HG03095 (cell line): Measurements from ENCODE around the gene MOCS1.

Experiments
- ATAC-seq: cut with Tn5 transposase; IDR thresholded peaks from one replicate; pipeline ENCODE4 v1.9.1; 2021; ENCODE audit warnings: moderate library complexity; ENCODE audit not compliant: unreplicated experiment

The MOCS1 gene

DNA sequence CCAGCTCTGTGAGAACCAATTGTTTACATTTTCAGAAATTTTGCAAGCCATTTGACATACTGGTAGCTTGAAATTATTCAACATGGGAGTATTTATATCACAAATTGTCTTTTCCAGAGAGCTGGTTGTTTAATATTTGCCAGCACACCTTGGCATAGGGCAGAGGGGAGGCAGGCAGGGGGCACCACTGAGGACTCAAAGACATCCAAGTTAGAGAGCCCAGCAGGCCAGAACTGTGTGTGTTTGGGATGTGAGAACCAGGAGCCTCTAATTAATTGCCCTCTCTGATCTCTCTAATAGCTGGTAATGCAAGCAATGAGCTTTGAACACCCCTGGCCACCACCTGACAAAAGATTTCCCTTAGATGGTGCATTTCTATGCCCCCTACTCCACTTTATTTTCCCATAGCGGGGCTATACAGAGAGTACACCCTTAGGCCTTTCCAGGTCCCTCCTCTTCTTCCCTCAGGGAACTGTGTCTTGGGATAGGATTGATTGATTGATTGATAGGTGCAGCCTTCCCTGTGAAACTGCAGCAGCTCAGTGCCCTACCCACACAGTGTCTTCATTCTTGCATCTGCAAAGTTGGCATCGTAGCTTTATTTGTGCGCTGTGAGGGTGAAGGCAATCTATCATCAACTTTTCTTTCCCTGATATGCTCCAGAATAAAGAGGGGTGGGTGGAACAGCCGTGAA, 29.2 kb downstream of the MOCS1 start:
- no peak for ATAC-seq

GRCh38 chr6:39903656-39904055, 30.6 kb downstream of the MOCS1 start:
- ATAC-seq = no peak

DNA sequence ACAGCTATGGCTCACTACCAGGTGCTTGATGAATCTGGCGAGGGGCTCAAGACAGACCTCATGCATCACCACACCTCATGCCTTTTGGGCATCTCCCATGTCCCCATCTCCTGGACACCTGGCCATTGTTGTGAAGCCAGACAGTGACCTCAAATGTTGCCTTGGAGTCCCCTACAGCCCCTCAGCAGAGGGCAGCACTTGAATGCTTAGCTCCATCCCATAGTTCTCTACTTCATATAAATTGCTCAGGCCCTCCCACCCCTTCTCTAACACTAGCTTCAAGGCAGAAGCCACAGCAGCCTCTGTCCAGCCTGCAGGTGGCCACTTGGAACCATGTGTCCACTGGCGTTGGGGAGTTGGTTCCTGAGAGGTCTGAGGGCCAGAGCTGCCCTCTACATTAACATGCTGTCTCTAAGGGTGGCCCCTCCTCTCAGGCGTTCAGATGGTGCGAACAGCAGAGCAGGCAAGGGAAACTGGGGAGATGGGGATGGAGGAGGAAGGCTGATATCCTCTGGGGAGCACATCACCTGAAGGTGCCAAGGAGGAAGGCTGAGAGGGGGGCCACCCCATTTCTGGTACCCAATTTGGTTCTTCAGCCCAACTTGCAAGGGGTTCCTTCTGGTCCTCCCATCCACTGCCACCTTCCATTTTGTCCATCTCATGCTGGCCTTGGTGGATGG, 31.3 kb downstream of the MOCS1 start:
- ATAC-seq = no peak

DNA sequence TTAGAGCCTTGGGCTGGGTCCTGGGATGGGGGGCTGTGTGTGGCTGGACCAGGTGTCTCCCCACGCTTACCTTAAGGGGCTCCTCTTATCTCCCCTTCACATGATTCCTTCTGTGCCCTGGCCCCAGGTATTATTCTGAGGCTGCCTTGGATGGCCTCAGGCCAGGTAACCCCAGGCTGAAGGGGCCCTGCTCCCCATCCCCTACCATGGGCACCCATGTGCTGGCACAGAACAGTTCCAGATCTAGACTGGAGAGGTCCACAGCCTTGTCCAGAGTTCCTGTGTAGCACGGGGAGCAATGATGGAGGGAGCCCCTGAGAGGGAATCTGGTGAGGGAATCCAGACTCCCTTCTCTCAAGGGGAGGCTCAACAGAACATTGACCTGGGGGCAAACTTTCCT, 32.1 kb downstream of the MOCS1 start:
- ATAC-seq = no peak

DNA sequence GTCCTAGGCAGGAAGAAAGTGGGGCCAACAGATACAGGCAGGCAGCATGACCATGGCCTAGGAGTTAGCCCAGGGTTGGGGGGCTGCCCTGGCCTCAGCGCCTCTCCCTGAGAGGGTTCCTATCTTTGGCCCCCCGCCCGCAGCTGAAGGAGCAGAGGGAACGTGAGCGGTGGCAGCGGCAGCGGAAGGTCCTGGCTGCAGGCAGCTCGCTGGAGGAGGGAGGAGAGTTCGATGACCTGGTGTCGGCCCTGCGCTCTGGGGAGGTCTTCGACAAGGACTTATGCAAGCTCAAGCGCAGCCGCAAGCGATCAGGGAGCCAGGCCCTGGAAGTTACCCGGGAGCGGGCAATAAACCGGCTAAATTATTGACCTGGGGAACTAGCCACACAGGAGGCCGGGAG, 32.6 kb downstream of the MOCS1 start:
- ATAC-seq = no peak

DNA sequence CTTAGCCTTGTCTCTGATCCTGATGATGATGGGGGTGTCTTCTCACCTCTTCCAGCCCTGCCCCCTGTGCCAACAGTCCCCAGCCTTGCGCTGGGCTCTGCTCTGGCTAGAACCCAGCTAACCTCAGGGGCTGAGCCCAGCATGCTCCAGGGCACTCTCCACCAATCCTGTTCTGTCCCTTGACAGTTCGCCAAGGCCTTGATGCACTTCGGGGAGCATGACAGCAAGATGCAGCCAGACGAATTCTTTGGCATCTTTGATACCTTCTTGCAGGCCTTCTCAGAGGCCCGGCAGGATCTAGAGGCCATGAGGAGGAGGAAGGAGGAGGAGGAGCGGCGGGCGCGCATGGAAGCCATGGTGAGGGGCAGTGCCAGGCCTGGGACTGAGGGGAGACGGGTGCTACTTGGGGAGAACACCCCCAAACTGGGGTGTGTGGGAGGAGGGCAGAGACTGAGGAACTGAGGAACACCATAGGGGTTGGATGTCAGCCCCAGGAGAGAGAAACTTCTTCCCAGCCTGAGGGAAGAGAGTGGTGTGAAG, 33.1 kb downstream of the MOCS1 start:
- no peak for ATAC-seq

GRCh38 chr6:39899554-39900295, 34.5 kb downstream of the MOCS1 start:
- ATAC-seq = no peak

GRCh38 chr6:39898625-39899024, 35.6 kb downstream of the MOCS1 start:
- ATAC-seq = no peak

- no peak for ATAC-seq
Observed at GRCh38 chr6:39897698-39898097, 36.6 kb downstream of the MOCS1 start.

GRCh38 chr6:39896701-39897100, 37.6 kb downstream of the MOCS1 start:
- no peak for ATAC-seq

DNA sequence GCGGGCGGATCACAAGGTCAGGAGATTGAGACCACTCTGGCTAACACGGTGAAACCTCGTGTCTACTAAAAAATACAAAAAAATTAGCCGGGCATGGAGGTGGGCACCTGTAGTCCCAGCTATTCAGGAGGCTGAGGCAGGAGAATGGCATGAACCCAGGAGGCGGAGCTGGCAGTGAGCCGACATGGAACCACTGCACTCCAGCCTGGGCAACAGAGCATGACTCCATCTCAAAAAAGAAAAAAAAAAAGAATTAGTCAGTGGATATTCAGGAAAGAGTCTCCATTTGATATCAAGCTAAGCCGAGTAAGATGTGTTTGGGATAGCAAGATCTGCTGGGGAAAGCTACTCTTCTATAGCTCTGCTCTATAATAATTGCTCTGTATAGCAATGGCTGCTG, 41.0 kb downstream of the MOCS1 start:
- no peak for ATAC-seq

- no peak for ATAC-seq
Observed at GRCh38 chr6:39892490-39893129, 41.7 kb downstream of the MOCS1 start.

GRCh38 chr6:39891976-39892375, 42.3 kb downstream of the MOCS1 start:
- ATAC-seq = no peak

DNA sequence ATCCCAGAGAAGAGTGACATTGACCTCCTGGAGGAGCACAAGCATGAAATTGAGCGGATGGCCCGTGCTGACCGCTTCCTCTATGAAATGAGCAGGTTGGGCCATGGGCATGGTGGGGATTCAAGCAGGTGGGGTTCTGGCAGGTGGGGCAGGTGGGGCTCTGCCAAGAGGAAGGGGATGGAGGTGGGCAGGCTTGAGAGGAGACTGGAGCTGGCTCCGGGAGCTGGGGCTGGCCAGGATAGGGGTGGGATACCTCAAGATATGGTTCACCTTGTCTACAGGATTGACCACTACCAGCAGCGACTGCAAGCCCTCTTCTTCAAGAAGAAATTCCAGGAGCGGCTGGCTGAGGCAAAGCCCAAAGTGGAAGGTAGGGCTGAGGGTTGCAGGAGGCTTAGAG, 42.9 kb downstream of the MOCS1 start:
- no peak for ATAC-seq

DNA sequence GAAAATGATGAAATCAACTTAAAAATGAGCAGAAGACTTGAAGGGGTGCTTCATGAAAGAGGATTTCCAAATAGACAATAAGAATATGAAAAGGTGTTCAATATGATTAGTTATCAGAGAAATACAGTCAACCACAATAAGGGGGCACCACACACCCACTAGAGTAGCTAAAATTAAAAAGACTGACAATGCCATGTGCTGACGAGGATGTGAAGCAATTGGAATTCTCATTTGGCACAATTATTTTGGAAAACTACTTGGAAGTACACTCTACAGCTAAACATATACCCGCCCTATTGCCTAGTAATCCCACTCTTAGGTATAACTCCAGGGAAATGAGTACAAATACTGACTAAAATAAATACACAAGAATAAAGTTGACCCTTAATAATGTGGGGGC, 45.0 kb downstream of the MOCS1 start:
- no peak for ATAC-seq

DNA sequence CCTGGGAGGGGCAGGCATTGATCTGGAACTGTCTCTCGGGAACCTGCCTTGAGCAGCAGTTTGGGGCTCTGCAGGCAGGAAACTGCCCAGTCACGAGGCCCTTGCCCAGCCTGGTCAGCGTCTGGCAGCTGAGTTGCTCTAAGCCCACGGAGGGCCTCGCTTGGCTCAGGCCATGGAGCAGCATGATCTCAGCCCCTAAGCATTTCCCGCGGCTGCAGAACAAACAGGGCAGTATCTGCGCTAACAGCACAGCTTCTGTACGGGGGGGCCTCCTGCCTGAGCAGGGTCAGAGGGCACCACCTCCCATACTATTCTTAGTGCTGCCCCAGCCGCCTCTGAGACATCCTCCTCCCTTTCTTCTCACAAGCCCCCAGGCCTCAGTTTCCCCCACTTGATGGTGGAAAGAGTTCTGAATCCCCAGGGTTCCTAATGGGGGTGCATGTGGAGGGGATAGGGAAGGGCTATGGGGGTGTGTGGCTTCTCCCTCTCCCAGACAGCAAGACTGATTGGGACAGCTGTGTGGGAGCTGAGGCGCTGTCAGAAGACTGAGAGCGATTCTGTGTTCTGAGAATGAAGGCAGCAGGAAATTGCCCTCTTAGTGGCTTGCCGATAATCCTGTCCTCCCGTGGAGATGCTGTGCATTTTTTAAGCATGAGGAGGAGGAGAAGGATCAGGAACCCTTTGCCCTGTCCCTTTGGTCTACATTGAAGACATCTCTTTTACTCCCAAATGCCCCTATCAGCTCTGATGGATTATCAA, 46.4 kb downstream of the MOCS1 start:
- ATAC-seq = no peak

- no peak for ATAC-seq
Observed at GRCh38 chr6:39886871-39887270, 47.4 kb downstream of the MOCS1 start.

DNA sequence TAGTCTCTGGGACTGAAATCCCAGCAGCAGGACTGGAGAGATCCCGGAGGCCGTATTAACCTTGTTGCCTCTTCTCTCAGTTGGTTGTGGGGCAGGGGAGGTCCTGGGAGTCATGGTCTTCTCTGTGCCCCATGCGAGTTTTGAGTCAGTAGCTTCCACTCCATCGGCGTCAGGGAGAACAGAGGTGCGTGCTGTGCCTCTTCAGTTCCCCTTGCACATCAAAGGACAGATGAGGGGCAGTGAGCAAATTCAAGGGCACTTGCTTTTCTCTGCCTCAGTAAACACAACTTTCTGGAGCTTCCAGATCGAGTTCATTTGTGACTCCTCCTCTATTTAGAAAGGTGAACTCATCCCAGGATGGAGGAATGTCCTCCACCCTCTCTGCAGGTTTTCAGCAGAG, 48.6 kb downstream of the MOCS1 start:
- no peak for ATAC-seq

- no peak for ATAC-seq
Observed at GRCh38 chr6:39884696-39885095, 49.6 kb downstream of the MOCS1 start.

GRCh38 chr6:39882531-39882899, 51.7 kb downstream of the MOCS1 start:
- no peak for ATAC-seq
